OCI-LY3 (cell line): Measurements from ENCODE around the gene SGCA.

ENCODE experiments used
- EZH2phosphoT487 ChIP-seq: fragments of 200-600 bp; shearing (Covaris generic); IDR thresholded peaks from 2 replicates; pipeline ENCODE4 v1.6.1; 2018; ENCODE audit warnings: antibody characterized with exemption, mixed run types, low read depth
- TF ChIP-seq, protein P1 (sequence below): fragments of 200-600, 300-600 bp; sonication (generic); IDR thresholded peaks from 2 replicates; pipeline ENCODE4 v1.5.1; 2014; ENCODE audit warnings: antibody characterized with exemption, low read length, low read depth

DNA sequence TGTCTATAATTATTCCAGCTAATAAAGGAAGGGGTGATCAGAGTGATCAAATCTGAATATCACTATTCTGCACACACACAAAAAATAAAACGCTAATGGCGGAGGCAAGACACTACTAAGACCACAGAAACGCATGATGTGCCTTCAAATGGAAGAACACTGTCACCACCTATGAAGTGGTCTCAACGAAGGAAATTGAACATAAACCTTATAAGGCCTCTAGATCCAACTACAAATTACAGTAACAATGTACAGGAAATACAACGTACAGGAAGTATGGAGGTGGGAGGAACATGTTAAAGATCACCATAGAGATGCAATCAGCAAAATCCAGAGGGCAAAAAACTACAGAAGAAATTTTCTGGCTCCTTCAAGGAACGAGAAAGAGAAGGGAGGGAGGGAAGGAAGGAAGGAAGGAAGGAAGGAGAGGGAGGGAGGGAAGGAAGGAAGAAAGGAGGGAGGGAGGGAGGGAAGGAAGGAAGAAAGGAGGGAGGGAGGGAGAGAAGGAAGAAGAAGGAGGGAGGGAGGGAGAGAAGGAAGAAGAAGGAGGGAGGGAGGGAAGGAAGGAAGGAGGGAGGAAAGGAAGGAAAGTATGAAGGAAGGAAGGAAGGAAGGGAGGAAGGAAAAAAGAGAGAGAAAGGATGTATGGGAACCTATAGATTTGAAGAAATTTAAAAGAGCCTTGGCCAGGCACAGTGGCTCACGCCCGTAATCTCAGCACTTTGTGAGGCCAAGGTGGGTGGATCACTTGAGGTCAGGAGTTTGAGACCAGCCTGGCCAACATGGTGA, 3.1 kb upstream of the SGCA start:
- TF ChIP-seq, protein P1, sequence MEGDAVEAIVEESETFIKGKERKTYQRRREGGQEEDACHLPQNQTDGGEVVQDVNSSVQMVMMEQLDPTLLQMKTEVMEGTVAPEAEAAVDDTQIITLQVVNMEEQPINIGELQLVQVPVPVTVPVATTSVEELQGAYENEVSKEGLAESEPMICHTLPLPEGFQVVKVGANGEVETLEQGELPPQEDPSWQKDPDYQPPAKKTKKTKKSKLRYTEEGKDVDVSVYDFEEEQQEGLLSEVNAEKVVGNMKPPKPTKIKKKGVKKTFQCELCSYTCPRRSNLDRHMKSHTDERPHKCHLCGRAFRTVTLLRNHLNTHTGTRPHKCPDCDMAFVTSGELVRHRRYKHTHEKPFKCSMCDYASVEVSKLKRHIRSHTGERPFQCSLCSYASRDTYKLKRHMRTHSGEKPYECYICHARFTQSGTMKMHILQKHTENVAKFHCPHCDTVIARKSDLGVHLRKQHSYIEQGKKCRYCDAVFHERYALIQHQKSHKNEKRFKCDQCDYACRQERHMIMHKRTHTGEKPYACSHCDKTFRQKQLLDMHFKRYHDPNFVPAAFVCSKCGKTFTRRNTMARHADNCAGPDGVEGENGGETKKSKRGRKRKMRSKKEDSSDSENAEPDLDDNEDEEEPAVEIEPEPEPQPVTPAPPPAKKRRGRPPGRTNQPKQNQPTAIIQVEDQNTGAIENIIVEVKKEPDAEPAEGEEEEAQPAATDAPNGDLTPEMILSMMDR, result no peak
- TF ChIP-seq EZH2phosphoT487, result no peak
